GM12878 (cell line): ENCODE results near the gene DYNC1I1.

Experiments used
- BACH1 ChIP-seq: fragments of 450-650 bp; IDR thresholded peaks from 2 replicates; pipeline ENCODE4 v1.6.1; 2017; ENCODE audit warnings: mild to moderate bottlenecking, borderline replicate concordance
- EZH2 ChIP-seq: IDR thresholded peaks from 2 replicates; pipeline ENCODE4 v1.6.1; 2012; ENCODE audit warnings: low read depth, mild to moderate bottlenecking, control low read depth, inconsistent platforms, low read length, borderline replicate concordance; ENCODE audit not compliant: control insufficient read depth
- RFX5 ChIP-seq: IDR thresholded peaks from 2 replicates; pipeline ENCODE4 v1.6.1; 2011; ENCODE audit warnings: low read depth, low read length, improper control_type of control experiment
- SMC3 ChIP-seq: IDR thresholded peaks from 2 replicates; pipeline ENCODE4 v1.6.1; 2011; ENCODE audit warnings: low read length, improper control_type of control experiment, borderline replicate concordance
- TF ChIP-seq, protein P1 (sequence below), 3 experiments: IDR thresholded peaks in 2 of 3; conservative IDR thresholded peaks in 1 of 3; 2 replicates each; pipeline ENCODE4 v1.5.1; 2011; ENCODE audit warnings: low read depth in 3 of 3, low read length in 3 of 3, mild to moderate bottlenecking in 3 of 3, control low read depth in 2 of 3, moderate library complexity in 2 of 3, inconsistent platforms in 1 of 3, mixed read lengths in 1 of 3; ENCODE audit not compliant: control insufficient read depth in 2 of 3, insufficient read depth in 1 of 3; ENCODE audit errors: extremely low read depth in 1 of 3
- TF ChIP-seq, protein P2 (sequence below): fragments of 450-650 bp; conservative IDR thresholded peaks from 2 replicates; pipeline ENCODE4 v1.6.1; 2017; ENCODE audit warnings: mild to moderate bottlenecking, moderate library complexity

DNA sequence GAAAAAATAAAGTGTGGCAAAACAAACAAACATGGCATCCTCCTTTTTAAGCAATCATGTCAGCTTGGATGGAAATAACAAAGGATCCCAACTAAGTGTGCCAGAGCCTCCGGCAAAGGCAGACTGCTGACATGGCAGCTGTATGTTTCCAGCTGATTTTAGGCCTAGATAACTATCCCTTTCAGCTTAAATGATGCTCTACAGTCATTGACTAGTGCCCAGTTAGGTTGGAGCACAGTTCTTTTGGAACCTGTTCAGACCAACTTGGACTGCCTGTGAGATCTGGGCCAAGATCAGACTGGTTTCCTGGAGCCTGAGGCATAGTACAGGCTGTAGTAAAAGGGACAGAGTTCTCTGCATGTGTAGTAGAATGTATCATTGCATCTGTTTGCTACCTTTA lies 128.7 kb downstream of the DYNC1I1 start:
- TF ChIP-seq BACH1 (no peak), SMC3 (no peak), RFX5 (no peak), EZH2 (no peak)
- TF ChIP-seq, protein P1, sequence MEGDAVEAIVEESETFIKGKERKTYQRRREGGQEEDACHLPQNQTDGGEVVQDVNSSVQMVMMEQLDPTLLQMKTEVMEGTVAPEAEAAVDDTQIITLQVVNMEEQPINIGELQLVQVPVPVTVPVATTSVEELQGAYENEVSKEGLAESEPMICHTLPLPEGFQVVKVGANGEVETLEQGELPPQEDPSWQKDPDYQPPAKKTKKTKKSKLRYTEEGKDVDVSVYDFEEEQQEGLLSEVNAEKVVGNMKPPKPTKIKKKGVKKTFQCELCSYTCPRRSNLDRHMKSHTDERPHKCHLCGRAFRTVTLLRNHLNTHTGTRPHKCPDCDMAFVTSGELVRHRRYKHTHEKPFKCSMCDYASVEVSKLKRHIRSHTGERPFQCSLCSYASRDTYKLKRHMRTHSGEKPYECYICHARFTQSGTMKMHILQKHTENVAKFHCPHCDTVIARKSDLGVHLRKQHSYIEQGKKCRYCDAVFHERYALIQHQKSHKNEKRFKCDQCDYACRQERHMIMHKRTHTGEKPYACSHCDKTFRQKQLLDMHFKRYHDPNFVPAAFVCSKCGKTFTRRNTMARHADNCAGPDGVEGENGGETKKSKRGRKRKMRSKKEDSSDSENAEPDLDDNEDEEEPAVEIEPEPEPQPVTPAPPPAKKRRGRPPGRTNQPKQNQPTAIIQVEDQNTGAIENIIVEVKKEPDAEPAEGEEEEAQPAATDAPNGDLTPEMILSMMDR (IDR thresholded peaks at IDR 0.05 in 2 of 3, conservative IDR thresholded peaks at IDR 0.05 in 1 of 3; ENCODE audit: control insufficient read depth in 2 of 3, extremely low read depth in 1 of 3, insufficient read depth in 1 of 3, low read depth in 3 of 3, low read length in 3 of 3): no peak
- TF ChIP-seq, protein P2, sequence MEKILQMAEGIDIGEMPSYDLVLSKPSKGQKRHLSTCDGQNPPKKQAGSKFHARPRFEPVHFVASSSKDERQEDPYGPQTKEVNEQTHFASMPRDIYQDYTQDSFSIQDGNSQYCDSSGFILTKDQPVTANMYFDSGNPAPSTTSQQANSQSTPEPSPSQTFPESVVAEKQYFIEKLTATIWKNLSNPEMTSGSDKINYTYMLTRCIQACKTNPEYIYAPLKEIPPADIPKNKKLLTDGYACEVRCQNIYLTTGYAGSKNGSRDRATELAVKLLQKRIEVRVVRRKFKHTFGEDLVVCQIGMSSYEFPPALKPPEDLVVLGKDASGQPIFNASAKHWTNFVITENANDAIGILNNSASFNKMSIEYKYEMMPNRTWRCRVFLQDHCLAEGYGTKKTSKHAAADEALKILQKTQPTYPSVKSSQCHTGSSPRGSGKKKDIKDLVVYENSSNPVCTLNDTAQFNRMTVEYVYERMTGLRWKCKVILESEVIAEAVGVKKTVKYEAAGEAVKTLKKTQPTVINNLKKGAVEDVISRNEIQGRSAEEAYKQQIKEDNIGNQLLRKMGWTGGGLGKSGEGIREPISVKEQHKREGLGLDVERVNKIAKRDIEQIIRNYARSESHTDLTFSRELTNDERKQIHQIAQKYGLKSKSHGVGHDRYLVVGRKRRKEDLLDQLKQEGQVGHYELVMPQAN: no peak
